ENCODE results near the gene TUBA1C. TPM values are rescaled to one million over a fixed set of nuclear protein-coding genes. Genes with fewer than 3 reads are reported as not detected.

The TUBA1C gene
- total and polyA plus RNA-seq, 9 of the 15 experiments (the other 6 are each of a cell fraction or from before 2014, with no cell fraction given), result 755 to 3,012 (median 914) TPM

- TF ChIP-seq BCLAF1 (IDR thresholded peaks at IDR 0.05; ENCODE audit: borderline replicate concordance in 1 of 2, control insufficient read depth in 1 of 2, low read depth in 2 of 2, low read length in 1 of 2), result no peak
- TF ChIP-seq PKNOX1 (IDR thresholded peaks at IDR 0.05), result 0 out of 2 replicates have a peak, but pooled peaks have one; percentile 33
- peak; percentile 78 for TF ChIP-seq CREM (IDR thresholded peaks at IDR 0.05; ENCODE audit: low read depth)
- TF ChIP-seq ZNF785 (CRISPR knock-in tag; IDR thresholded peaks at IDR 0.05), result no peak
- no peak for TF ChIP-seq CSDE1 (IDR thresholded peaks at IDR 0.05)
- no peak for TF ChIP-seq LARP7 (IDR thresholded peaks at IDR 0.05)
- TF ChIP-seq DPF2 (IDR thresholded peaks at IDR 0.05), result peak; percentile 64
- no peak for TF ChIP-seq ZNF280B (CRISPR knock-in tag; IDR thresholded peaks at IDR 0.05)
- 0 out of 2 replicates have a peak, but pooled peaks have one; percentile 11 for TF ChIP-seq JUND (IDR thresholded peaks at IDR 0.05; ENCODE audit: borderline replicate concordance, low read depth, low read length)
- peak; percentile 43; the same call in 1 of the 3 replicates for TF ChIP-seq JUND (tag; IDR thresholded peaks at IDR 0.05; ENCODE audit: borderline replicate concordance, low read depth, low read length)
- peak in 1 of 2 experiments; percentile 32; a peak in 1 of 4 replicates for TF ChIP-seq ARNT (IDR thresholded peaks at IDR 0.05)
- no peak for TF ChIP-seq VEZF1 (CRISPR knock-in tag; IDR thresholded peaks at IDR 0.05)
- 0 out of 2 replicates have a peak, but pooled peaks have one; percentile 15 for TF ChIP-seq HDAC2 (IDR thresholded peaks at IDR 0.05)
- TF ChIP-seq YY1 (IDR thresholded peaks at IDR 0.05; ENCODE audit: borderline replicate concordance in 1 of 3, control insufficient read depth in 1 of 3, extremely low read depth in 1 of 3, insufficient read depth in 3 of 3, insufficient read length in 1 of 3, insufficient replicate concordance in 2 of 3, low read depth in 1 of 3, low read length in 2 of 3), result no peak
- peak; percentile 47; the same call in 1 of the 2 replicates for TF ChIP-seq ARID1B (IDR thresholded peaks at IDR 0.05)
Observed at GRCh38 chr12:49301760-49302159, 36.9 kb downstream of the TUBA1C start (continued).

All from K562 (cell line).